Measurements from ENCODE around the gene CHID1. TPM values are rescaled to one million over a fixed set of nuclear protein-coding genes. Genes with fewer than 3 reads are reported as not detected.

The CHID1 gene
- polyA plus RNA-seq, 1 experiment = 95.5 TPM

GRCh38 chr11:898540-899190 lies 11.9 kb downstream of the CHID1 start:
- CTCF ChIA-PET = interaction anchor here (0.7 kb wide), 1 partner anchor 12 kb away, joined by 3 read pairs; no protein-coding TSS in a partner anchor
- no peak for DNase-seq (ENCODE audit: low read depth, low spot score)
- TF ChIP-seq CTCF (IDR thresholded peaks at IDR 0.05; ENCODE audit: low read depth, low read length) = peak; percentile 15; the same call in 1 of the 2 replicates

GRCh38 chr11:898143-898511 lies 12.5 kb downstream of the CHID1 start:
- H3K27ac ChIP-seq (ENCODE audit: low read depth, low read length) = no peak overlapping the region
- no peaks in the 10 kb centered on the region for H3K27me3 ChIP-seq (ENCODE audit: control insufficient read depth, insufficient read depth, low read length)
- TF ChIP-seq CTCF (IDR thresholded peaks at IDR 0.05; ENCODE audit: low read depth, low read length) = peak; percentile 35
- CTCF ChIA-PET = interaction anchor here (0.7 kb wide), 1 partner anchor 12 kb away, joined by 3 read pairs; no protein-coding TSS in a partner anchor
- POLR2A ChIA-PET = interaction anchor here (0.6 kb wide), 1 partner anchor 41 kb away, joined by 3 read pairs; no protein-coding TSS in a partner anchor
- no peak for DNase-seq (ENCODE audit: low read depth, low spot score)
- H3K4me3 ChIP-seq (ENCODE audit: low read depth, low read length) = no peak overlapping the region
- no peaks in the 10 kb centered on the region; the same call in 1 of the 2 replicates for H3K9me3 ChIP-seq (ENCODE audit: control insufficient read depth, insufficient read depth, low read length)

More at GRCh38 chr11:898540-899190, 11.9 kb downstream of the CHID1 start:
- H3K4me3 ChIP-seq (ENCODE audit: low read depth, low read length) = no peak overlapping the region
- no peaks in the 10 kb centered on the region; the same call in 1 of the 2 replicates for H3K9me3 ChIP-seq (ENCODE audit: control insufficient read depth, insufficient read depth, low read length)
- H3K27ac ChIP-seq (ENCODE audit: low read depth, low read length) = no peak overlapping the region
- POLR2A ChIA-PET = interaction anchor here (0.6 kb wide), 1 partner anchor 41 kb away, joined by 3 read pairs; no protein-coding TSS in a partner anchor
- no peaks in the 10 kb centered on the region for H3K27me3 ChIP-seq (ENCODE audit: control insufficient read depth, insufficient read depth, low read length)

- ChIA-PET POLR2A (no interaction called here), CTCF (interaction anchor here (0.7 kb wide), 1 partner anchor 11 kb away, joined by 3 read pairs; no protein-coding TSS in a partner anchor)
- DNase-seq (ENCODE audit: low read depth, low spot score) = no peak
- Histone ChIP-seq H3K27me3 (ENCODE audit: control insufficient read depth, insufficient read depth, low read length) (no peaks in the 10 kb centered on the region), H3K4me3 (ENCODE audit: low read depth, low read length) (no peak overlapping the region), H3K9me3 (ENCODE audit: control insufficient read depth, insufficient read depth, low read length) (no peaks in the 10 kb centered on the region; the same call in 1 of the 2 replicates), H3K27ac (ENCODE audit: low read depth, low read length) (no peak overlapping the region)
- TF ChIP-seq CTCF (IDR thresholded peaks at IDR 0.05; ENCODE audit: low read depth, low read length) = no peak
Measured at GRCh38 chr11:897253-898142, 13.1 kb downstream of the CHID1 start.

- Histone ChIP-seq H3K27me3 (ENCODE audit: control insufficient read depth, insufficient read depth, low read length) (no peaks in the 10 kb centered on the region), H3K27ac (ENCODE audit: low read depth, low read length) (no peak overlapping the region), H3K4me3 (ENCODE audit: low read depth, low read length) (no peak overlapping the region), H3K9me3 (ENCODE audit: control insufficient read depth, insufficient read depth, low read length) (no peaks in the 10 kb centered on the region; the same call in 1 of the 2 replicates)
- ChIA-PET POLR2A (no interaction called here), CTCF (no interaction called here)
- DNase-seq (ENCODE audit: low read depth, low spot score) = no peak
- TF ChIP-seq CTCF (IDR thresholded peaks at IDR 0.05; ENCODE audit: low read depth, low read length) = no peak
Measured at GRCh38 chr11:895331-896110, 15.1 kb downstream of the CHID1 start.
